MCF 10A (cell line): ENCODE measurements around the gene TECTA. TPM values are rescaled to one million over a fixed set of nuclear protein-coding genes. Genes with fewer than 3 reads are reported as not detected.

ENCODE experiments used
- BruUV-seq: library from RNA; stranded (reverse); fragments of 400-500 nt; replicated peaks from 2 replicates; lab custom pipeline; 2021; lab: Mats Ljungman, UMichigan
- CTCF ChIA-PET: fragments of 300-600 bp; sonication (Branson Sonifier 250); formaldehyde crosslinking; extraction: SDS; loops from one replicate; lab custom pipeline; 2021; ENCODE audit warnings: antibody characterized with exemption, inconsistent platforms; lab: Yijun Ruan, JAX
- POLR2A ChIA-PET: fragments of 300-600, 350-650 bp; sonication (Branson Sonifier 250); formaldehyde crosslinking; extraction: SDS; loops from one replicate; lab custom pipeline; 2020; ENCODE audit warnings: antibody characterized with exemption, inconsistent platforms; lab: Yijun Ruan, JAX
- DNase-seq: peaks from one replicate; pipeline ENCODE4 v3.0.0-alpha.2; 2018; ENCODE audit not compliant: unreplicated experiment
- H3K27ac Mint-ChIP-seq: one replicate; pipeline ENCODE4 v1.8.0; 2022; ENCODE audit warnings: mild to moderate bottlenecking, low read depth, mixed read lengths; ENCODE audit not compliant: unreplicated experiment
- H3K27me3 Mint-ChIP-seq: one replicate; pipeline ENCODE4 v1.8.0; 2022; ENCODE audit warnings: mixed read lengths; ENCODE audit not compliant: insufficient read depth, unreplicated experiment
- H3K36me3 Mint-ChIP-seq: one replicate; pipeline ENCODE4 v1.8.0; 2022; ENCODE audit warnings: mild to moderate bottlenecking, moderate library complexity, mixed read lengths; ENCODE audit not compliant: insufficient read depth, unreplicated experiment
- H3K4me1 Mint-ChIP-seq: one replicate; pipeline ENCODE4 v1.8.0; 2022; ENCODE audit warnings: mixed read lengths; ENCODE audit not compliant: insufficient read depth, unreplicated experiment
- H3K4me3 Mint-ChIP-seq: one replicate; pipeline ENCODE4 v1.8.0; 2022; ENCODE audit warnings: mild to moderate bottlenecking, moderate library complexity, mixed read lengths; ENCODE audit not compliant: unreplicated experiment
- H3K9me3 Mint-ChIP-seq: one replicate; pipeline ENCODE4 v1.8.0; 2022; ENCODE audit warnings: mixed read lengths; ENCODE audit not compliant: unreplicated experiment
- intact Hi-C: fragments of 100-400 bp; cut with micrococcal nuclease; formaldehyde crosslinking; loops from 2 replicates; pipeline ENCODE4 v1.14.1; 2022
- total RNA-seq: library from RNA; stranded (reverse); gene quantifications from 2 replicates; pipeline ENCODE4 v1.2.3, GENCODE V29; 2022
- TF ChIP-seq, protein P1 (sequence below): fragments of 200-600 bp; IDR thresholded peaks from one replicate; pipeline ENCODE4 v1.8.0; 2022; ENCODE audit warnings: antibody characterized with exemption, mild to moderate bottlenecking; ENCODE audit not compliant: unreplicated experiment

The TECTA gene
- total RNA-seq, 1 experiment from 2014 or later, result 0.30 TPM

GRCh38 chr11:121055076-121055475 is 46.0 kb upstream of the TECTA start:
- Mint-ChIP-seq H3K9me3 (no peaks in the 10 kb centered on the region), H3K4me1 (no peaks in the 10 kb centered on the region), H3K27ac (no peak overlapping the region), H3K4me3 (no peak overlapping the region), H3K27me3 (no peaks in the 10 kb centered on the region), H3K36me3 (peaks cover 61% of the 10 kb centered on the region)
- peak; percentile 0 for DNase-seq
- POLR2A ChIA-PET, result interaction anchor here (0.6 kb wide), 1 partner anchor 177 kb away, joined by 3 read pairs; no protein-coding TSS in a partner anchor
- intact Hi-C loops, result no loop called here
- BruUV-seq, result no TSS peak
- CTCF ChIA-PET, result interaction anchor here (0.6 kb wide), 1 partner anchor 715 kb away, joined by 3 read pairs; no protein-coding TSS in a partner anchor
- TF ChIP-seq, protein P1, sequence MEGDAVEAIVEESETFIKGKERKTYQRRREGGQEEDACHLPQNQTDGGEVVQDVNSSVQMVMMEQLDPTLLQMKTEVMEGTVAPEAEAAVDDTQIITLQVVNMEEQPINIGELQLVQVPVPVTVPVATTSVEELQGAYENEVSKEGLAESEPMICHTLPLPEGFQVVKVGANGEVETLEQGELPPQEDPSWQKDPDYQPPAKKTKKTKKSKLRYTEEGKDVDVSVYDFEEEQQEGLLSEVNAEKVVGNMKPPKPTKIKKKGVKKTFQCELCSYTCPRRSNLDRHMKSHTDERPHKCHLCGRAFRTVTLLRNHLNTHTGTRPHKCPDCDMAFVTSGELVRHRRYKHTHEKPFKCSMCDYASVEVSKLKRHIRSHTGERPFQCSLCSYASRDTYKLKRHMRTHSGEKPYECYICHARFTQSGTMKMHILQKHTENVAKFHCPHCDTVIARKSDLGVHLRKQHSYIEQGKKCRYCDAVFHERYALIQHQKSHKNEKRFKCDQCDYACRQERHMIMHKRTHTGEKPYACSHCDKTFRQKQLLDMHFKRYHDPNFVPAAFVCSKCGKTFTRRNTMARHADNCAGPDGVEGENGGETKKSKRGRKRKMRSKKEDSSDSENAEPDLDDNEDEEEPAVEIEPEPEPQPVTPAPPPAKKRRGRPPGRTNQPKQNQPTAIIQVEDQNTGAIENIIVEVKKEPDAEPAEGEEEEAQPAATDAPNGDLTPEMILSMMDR, result no peak

- TF ChIP-seq, protein P1, result no peak
- no peak overlapping the region for H3K4me3 Mint-ChIP-seq
- ChIA-PET CTCF (interaction anchor here (0.7 to 1.2 kb wide), 2 partner anchors 9 to 137 kb away, joined by 3 to 5 read pairs; no protein-coding TSS in a partner anchor), POLR2A (no interaction called here)
- no peaks in the 10 kb centered on the region for H3K27me3 Mint-ChIP-seq
- no peak overlapping the region for H3K27ac Mint-ChIP-seq
- H3K36me3 Mint-ChIP-seq, result peaks cover 60% of the 10 kb centered on the region
- H3K9me3 Mint-ChIP-seq, result no peaks in the 10 kb centered on the region
- BruUV-seq, result no TSS peak
- intact Hi-C loops, result no loop called here
- no peak for DNase-seq
- H3K4me1 Mint-ChIP-seq, result no peaks in the 10 kb centered on the region
Measured at GRCh38 chr11:121057922-121058321, 43.1 kb upstream of the TECTA start.

GRCh38 chr11:121058941-121059340 is 42.1 kb upstream of the TECTA start:
- Mint-ChIP-seq H3K4me3 (no peak overlapping the region), H3K27me3 (no peaks in the 10 kb centered on the region), H3K9me3 (no peaks in the 10 kb centered on the region), H3K27ac (no peak overlapping the region), H3K4me1 (no peaks in the 10 kb centered on the region), H3K36me3 (peaks cover 57% of the 10 kb centered on the region)
- no TSS peak for BruUV-seq
- intact Hi-C loops, result no loop called here
- POLR2A ChIA-PET, result no interaction called here
- CTCF ChIA-PET, result no interaction called here
- no peak for DNase-seq
- TF ChIP-seq, protein P1, result no peak

GRCh38 chr11:121059605-121060004 is 41.4 kb upstream of the TECTA start:
- H3K36me3 Mint-ChIP-seq, result peaks cover 56% of the 10 kb centered on the region
- POLR2A ChIA-PET, result no interaction called here
- BruUV-seq, result no TSS peak

More at GRCh38 chr11:121059605-121060004, 41.4 kb upstream of the TECTA start:
- no peaks in the 10 kb centered on the region for H3K27me3 Mint-ChIP-seq
- H3K27ac Mint-ChIP-seq, result no peak overlapping the region
- intact Hi-C loops, result no loop called here
- H3K4me3 Mint-ChIP-seq, result no peak overlapping the region
- no peaks in the 10 kb centered on the region for H3K9me3 Mint-ChIP-seq
- TF ChIP-seq, protein P1, result no peak
- CTCF ChIA-PET, result no interaction called here
- H3K4me1 Mint-ChIP-seq, result no peaks in the 10 kb centered on the region
- no peak for DNase-seq
